HL-60 (cell line): ENCODE results near the gene HLA-DQB2.

ENCODE experiments used
- DNase-seq, 2 experiments: peaks; one replicate each; pipeline ENCODE4 v3.0.0-alpha.2; 2010 to 2020; ENCODE audit warnings: low read depth in 1 of 2, low spot score in 1 of 2
- H3K27ac ChIP-seq: fragments of 250-450 bp; sonication (Bioruptor Pico); replicated peaks from 2 replicates; pipeline ENCODE4 v1.5.1; 2020; ENCODE audit warnings: mild to moderate bottlenecking, moderate library complexity
- H3K27me3 ChIP-seq: fragments of 250-450 bp; sonication (Bioruptor Pico); 2 replicates; pipeline ENCODE4 v1.5.1; 2021; ENCODE audit warnings: mild to moderate bottlenecking, moderate library complexity; ENCODE audit not compliant: insufficient read depth, poor library complexity, severe bottlenecking
- H3K4me3 ChIP-seq: replicated peaks from 2 replicates; pipeline ENCODE4 v1.5.1; 2011; ENCODE audit warnings: mild to moderate bottlenecking, control low read depth, low read length; ENCODE audit not compliant: insufficient read depth
- GABPA ChIP-seq: IDR thresholded peaks from 2 replicates; pipeline ENCODE4 v1.6.1; 2012; ENCODE audit warnings: low read depth
- POLR2AphosphoS5 ChIP-seq: IDR thresholded peaks from 2 replicates; pipeline ENCODE4 v1.6.1; 2012; ENCODE audit warnings: low read depth
- SPI1 ChIP-seq: IDR thresholded peaks from 2 replicates; pipeline ENCODE4 v1.6.1; 2012; ENCODE audit warnings: low read depth, mild to moderate bottlenecking, borderline replicate concordance
- TF ChIP-seq, protein P1 (sequence below): IDR thresholded peaks from 2 replicates; pipeline ENCODE4 v1.6.1; 2012; ENCODE audit warnings: low read depth; ENCODE audit not compliant: insufficient replicate concordance
- TF ChIP-seq, protein P2 (sequence below): IDR thresholded peaks from one replicate; pipeline ENCODE4 v1.5.1; 2011; ENCODE audit warnings: low read length, control low read depth, inconsistent platforms; ENCODE audit not compliant: insufficient read depth

Gene HLA-DQB2

DNA sequence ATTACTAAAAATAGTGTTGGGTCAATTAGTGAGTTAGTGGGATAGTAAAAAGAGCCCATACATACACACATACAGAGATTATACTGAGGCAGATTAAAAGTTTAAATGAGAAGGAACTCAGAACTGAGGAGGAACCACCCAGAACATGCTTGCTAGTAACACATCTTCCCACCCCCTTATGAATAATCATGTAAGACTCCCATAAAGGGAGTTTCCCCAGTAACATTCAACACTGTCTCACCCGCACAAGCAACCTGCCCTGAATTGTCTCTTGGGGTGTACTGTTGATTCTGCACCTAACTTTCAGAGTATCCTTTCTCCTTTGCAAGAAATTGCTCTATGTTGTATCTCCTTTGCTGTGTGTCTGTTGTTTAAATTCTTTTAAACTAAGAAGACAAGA lies 11.1 kb upstream of the HLA-DQB2 start:
- no peak for DNase-seq
- H3K4me3 ChIP-seq: no peak overlapping the region
- TF ChIP-seq SPI1 (no peak), POLR2AphosphoS5 (no peak), GABPA (no peak)
- TF ChIP-seq, protein P1, sequence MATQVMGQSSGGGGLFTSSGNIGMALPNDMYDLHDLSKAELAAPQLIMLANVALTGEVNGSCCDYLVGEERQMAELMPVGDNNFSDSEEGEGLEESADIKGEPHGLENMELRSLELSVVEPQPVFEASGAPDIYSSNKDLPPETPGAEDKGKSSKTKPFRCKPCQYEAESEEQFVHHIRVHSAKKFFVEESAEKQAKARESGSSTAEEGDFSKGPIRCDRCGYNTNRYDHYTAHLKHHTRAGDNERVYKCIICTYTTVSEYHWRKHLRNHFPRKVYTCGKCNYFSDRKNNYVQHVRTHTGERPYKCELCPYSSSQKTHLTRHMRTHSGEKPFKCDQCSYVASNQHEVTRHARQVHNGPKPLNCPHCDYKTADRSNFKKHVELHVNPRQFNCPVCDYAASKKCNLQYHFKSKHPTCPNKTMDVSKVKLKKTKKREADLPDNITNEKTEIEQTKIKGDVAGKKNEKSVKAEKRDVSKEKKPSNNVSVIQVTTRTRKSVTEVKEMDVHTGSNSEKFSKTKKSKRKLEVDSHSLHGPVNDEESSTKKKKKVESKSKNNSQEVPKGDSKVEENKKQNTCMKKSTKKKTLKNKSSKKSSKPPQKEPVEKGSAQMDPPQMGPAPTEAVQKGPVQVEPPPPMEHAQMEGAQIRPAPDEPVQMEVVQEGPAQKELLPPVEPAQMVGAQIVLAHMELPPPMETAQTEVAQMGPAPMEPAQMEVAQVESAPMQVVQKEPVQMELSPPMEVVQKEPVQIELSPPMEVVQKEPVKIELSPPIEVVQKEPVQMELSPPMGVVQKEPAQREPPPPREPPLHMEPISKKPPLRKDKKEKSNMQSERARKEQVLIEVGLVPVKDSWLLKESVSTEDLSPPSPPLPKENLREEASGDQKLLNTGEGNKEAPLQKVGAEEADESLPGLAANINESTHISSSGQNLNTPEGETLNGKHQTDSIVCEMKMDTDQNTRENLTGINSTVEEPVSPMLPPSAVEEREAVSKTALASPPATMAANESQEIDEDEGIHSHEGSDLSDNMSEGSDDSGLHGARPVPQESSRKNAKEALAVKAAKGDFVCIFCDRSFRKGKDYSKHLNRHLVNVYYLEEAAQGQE: no peak
- TF ChIP-seq, protein P2, sequence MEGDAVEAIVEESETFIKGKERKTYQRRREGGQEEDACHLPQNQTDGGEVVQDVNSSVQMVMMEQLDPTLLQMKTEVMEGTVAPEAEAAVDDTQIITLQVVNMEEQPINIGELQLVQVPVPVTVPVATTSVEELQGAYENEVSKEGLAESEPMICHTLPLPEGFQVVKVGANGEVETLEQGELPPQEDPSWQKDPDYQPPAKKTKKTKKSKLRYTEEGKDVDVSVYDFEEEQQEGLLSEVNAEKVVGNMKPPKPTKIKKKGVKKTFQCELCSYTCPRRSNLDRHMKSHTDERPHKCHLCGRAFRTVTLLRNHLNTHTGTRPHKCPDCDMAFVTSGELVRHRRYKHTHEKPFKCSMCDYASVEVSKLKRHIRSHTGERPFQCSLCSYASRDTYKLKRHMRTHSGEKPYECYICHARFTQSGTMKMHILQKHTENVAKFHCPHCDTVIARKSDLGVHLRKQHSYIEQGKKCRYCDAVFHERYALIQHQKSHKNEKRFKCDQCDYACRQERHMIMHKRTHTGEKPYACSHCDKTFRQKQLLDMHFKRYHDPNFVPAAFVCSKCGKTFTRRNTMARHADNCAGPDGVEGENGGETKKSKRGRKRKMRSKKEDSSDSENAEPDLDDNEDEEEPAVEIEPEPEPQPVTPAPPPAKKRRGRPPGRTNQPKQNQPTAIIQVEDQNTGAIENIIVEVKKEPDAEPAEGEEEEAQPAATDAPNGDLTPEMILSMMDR: no peak
- H3K27ac ChIP-seq: no peak overlapping the region
- peaks cover 2% of the 10 kb centered on the region for H3K27me3 ChIP-seq

DNA sequence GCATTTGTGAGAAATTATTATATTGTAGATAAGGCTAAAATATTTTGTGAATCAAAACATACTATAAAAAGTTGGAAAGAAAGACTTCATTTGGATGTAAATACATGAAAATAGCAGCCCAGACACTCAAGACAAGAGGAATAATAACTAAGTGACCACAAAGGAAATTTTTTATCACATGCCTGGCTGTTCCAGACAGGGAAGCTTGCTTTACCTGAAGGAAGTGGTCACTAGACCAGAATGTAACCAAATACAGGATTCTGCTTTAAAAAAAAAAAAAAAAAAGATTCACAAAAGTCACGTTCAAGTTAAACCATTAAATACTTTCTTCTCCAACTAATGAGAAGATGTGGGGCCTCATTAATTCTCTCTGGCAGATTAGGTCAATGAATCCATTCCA lies 9.3 kb upstream of the HLA-DQB2 start:
- no peak for TF ChIP-seq GABPA
- no peak for TF ChIP-seq SPI1
- TF ChIP-seq, protein P1: no peak
- no peak for TF ChIP-seq POLR2AphosphoS5
- TF ChIP-seq, protein P2: no peak
- Histone ChIP-seq H3K27ac (no peak overlapping the region), H3K27me3 (peaks cover 2% of the 10 kb centered on the region), H3K4me3 (no peak overlapping the region)
- DNase-seq: no peak

DNA sequence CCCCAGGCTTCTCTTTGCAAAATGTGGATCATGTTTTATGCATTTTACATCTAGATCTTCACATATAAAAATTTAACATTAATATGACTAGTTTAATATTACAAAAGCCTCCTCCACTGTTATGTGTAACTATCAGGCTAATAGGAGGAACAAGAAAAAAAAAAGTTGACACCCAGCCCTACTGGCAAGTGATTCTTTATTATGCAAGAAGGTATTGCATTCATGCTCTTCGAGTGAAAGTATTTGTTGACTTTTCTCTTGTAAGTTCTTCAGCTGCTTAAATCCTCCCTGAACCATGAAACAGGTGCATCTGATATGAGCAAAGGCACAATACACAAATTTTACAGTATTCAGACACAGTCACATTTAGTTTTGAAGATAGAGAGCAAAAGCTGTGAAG lies 716 bp upstream of the HLA-DQB2 start:
- TF ChIP-seq, protein P2: no peak
- TF ChIP-seq POLR2AphosphoS5 (no peak), SPI1 (no peak), GABPA (no peak)
- TF ChIP-seq, protein P1: no peak
- no peak overlapping the region for H3K27ac ChIP-seq
- no peak for DNase-seq
- no peak overlapping the region for H3K4me3 ChIP-seq
- peaks cover 5% of the 10 kb centered on the region for H3K27me3 ChIP-seq
